Transverse colon (tissue), 4 donors: ENCODE data around the gene TARS1. TPM values are rescaled to one million over a fixed set of nuclear protein-coding genes. Genes with fewer than 3 reads are reported as not detected.
A peak's percentile ranks its signal among the peaks of the same experiment; 100 is the strongest.

Source experiments
- DNase-seq: peaks from one replicate; pipeline ENCODE4 v3.0.0-alpha.2; 2019
- H3K27ac ChIP-seq, 4 donors: fragments of 200-600 bp; sonication (generic); 2 replicates each; pipeline ENCODE4 v1.5.1; 2016 to 2018; ENCODE audit warnings: inconsistent platforms in 4 of 4
- H3K27me3 ChIP-seq: fragments of 200-600 bp; sonication (generic); 2 replicates; pipeline ENCODE4 v1.5.1; 2017; ENCODE audit warnings: inconsistent platforms
- H3K36me3 ChIP-seq, 4 donors: fragments of 200-600 bp; sonication (generic); 2 replicates each; pipeline ENCODE4 v1.5.1; 2017 to 2019; ENCODE audit warnings: inconsistent platforms in 4 of 4
- H3K4me1 ChIP-seq, 4 donors: fragments of 200-600 bp; sonication (generic); 2 replicates each; pipeline ENCODE4 v1.5.1; 2017 to 2020; ENCODE audit warnings: inconsistent platforms in 4 of 4
- H3K4me3 ChIP-seq, 4 donors: fragments of 200-600 bp; sonication (generic); 1 replicate in 1 of 4; 2 replicates in 3 of 4; pipeline versions ENCODE4 v1.5.1 to v1.6.1; 2017 to 2019; ENCODE audit warnings: inconsistent platforms in 4 of 4
- H3K9me3 ChIP-seq, 2 donors: fragments of 200-600 bp; sonication (generic); 2 replicates each; pipeline ENCODE4 v1.5.1; 2017 to 2019; ENCODE audit warnings: inconsistent platforms in 2 of 2
- EP300 ChIP-seq: sonication (generic); formaldehyde crosslinking; IDR thresholded peaks from one replicate; pipeline ENCODE4 v1.6.1; 2017; ENCODE audit warnings: antibody characterized with exemption, low read depth
- POLR2A ChIP-seq: fragments of 450-650 bp; IDR thresholded peaks from one replicate; pipeline ENCODE4 v1.6.1; 2016; ENCODE audit warnings: antibody characterized with exemption, mild to moderate bottlenecking, moderate library complexity
- POLR2AphosphoS5 ChIP-seq, 3 donors: sonication (generic); formaldehyde crosslinking; IDR thresholded peaks; one replicate each; pipeline ENCODE4 v1.6.1; 2016; ENCODE audit warnings: antibody characterized with exemption in 3 of 3
- WGBS, 2 donors: methylation state at CpG; one replicate each; pipeline ENCODE4 v1.1.5; 2018; ENCODE audit warnings: low coverage in 1 of 2; 5-methylcytosine and 5-hydroxymethylcytosine counted together
- in situ Hi-C, 4 donors: fragments of 200-750 bp; cut with MboI; loops; one replicate each; pipeline versions ENCODE4 v1.15.0 to v1.15.1; 2017; ENCODE audit warnings: low sequenced_read_pairs in 3 of 4, low pct_ligation_motif_present in 1 of 4, low pct_unique_long_range_greater_than_20kb in 1 of 4
- intact Hi-C: fragments of 100-400 bp; cut with DNase I; formaldehyde crosslinking; loops from one replicate; pipeline ENCODE4 v1.15.1; 2023; ENCODE audit warnings: low total_unique reads
- total RNA-seq, 4 donors: library from RNA; depleted of rRNA; stranded (reverse); fragments of >200 nt; gene quantifications; one replicate each; pipeline ENCODE4 v1.1.0, GENCODE V29; 2016
- TF ChIP-seq, protein P1 (sequence below), 5 experiments: fragments of 200-600 bp in 3 of 5; fragments of 450-650 bp in 2 of 5; sonication (generic) in 3 of 5; IDR thresholded peaks; 1 replicate in 2 of 5; 2 replicates in 3 of 5; pipeline ENCODE4 v1.5.1; 2016 to 2017; ENCODE audit warnings: antibody characterized with exemption in 5 of 5, inconsistent platforms in 3 of 5, mild to moderate bottlenecking in 2 of 5, moderate library complexity in 1 of 5

TARS1 gene
- total RNA-seq, result 100 to 1,000 TPM in 2 of 4 donors, 10 to 100 TPM in 2; 30.1 to 155 (median 92.1) TPM

DNA sequence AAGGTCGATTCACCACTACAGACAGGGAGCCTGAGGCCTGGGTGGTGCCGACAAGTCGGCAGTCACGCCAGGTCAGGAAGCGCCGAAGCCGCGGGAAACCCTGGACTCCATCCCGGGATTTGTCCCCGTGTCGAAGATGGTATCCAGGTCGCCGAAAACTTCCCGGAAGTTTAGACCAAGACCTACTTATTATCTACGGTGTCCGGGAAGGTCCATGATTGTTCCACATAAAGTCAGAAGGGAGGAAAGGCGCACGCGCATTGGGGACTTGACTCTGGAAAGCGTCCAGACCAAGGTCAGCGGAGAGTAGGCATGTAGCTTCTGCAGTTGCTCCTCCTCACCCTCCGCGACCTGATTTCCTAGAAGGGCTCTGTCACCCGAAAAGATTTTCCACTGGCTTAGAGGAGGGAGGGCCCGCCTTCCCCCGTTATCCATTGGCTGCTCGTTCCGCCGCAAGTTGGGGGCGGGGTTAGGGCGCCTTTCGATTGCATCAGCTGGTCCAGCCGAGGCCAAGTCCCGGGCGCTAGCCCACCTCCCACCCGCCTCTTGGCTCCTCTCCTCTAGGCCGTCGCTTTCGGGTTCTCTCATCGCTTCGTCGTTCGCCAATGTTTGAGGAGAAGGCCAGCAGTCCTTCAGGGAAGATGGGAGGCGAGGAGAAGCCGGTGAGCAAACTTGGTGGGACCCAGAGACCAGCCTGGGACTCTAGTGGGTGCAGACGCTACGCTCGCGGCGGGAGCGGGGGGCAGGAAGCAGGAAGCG lies at the start of gene TARS1:
TSS of gene TARS1 (plus strand) at position 484 of the 759 bp plus-strand sequence. CDS start at position 606, 122 bp downstream.
- Histone ChIP-seq H3K9me3 (no peaks in the 10 kb centered on the region), H3K27me3 (no peaks in the 10 kb centered on the region), H3K4me3 (peak within 1 kb of the TSS; percentile 64 to 94 (median 71)), H3K4me1 (peaks cover 10 to 55% (median 43%) of the 10 kb centered on the region in 4 donors), H3K36me3 (peaks cover 0 to 6% (median 0%) of the 10 kb centered on the region in 4 donors), H3K27ac (peak within 1 kb of the TSS; percentile 88 to 99 (median 94))
- intact Hi-C loops, result no loop called here
- in situ Hi-C loops, result loop anchor here in 2 of 4 donors (25.0 kb wide), 3 partner anchors 497 to 1472 kb away; partner anchors contain the start of genes BRIX1 (in 2 of the 2), RAD1 (in 2 of the 2) and RXFP3 (in 1 of the 2)
- TF ChIP-seq, protein P1, sequence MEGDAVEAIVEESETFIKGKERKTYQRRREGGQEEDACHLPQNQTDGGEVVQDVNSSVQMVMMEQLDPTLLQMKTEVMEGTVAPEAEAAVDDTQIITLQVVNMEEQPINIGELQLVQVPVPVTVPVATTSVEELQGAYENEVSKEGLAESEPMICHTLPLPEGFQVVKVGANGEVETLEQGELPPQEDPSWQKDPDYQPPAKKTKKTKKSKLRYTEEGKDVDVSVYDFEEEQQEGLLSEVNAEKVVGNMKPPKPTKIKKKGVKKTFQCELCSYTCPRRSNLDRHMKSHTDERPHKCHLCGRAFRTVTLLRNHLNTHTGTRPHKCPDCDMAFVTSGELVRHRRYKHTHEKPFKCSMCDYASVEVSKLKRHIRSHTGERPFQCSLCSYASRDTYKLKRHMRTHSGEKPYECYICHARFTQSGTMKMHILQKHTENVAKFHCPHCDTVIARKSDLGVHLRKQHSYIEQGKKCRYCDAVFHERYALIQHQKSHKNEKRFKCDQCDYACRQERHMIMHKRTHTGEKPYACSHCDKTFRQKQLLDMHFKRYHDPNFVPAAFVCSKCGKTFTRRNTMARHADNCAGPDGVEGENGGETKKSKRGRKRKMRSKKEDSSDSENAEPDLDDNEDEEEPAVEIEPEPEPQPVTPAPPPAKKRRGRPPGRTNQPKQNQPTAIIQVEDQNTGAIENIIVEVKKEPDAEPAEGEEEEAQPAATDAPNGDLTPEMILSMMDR (IDR thresholded peaks at IDR 0.05), result no peak
- TF ChIP-seq EP300 (peak; percentile 76), POLR2AphosphoS5 (IDR thresholded peaks at IDR 0.05) (peak; percentile 87 to 93 (median 92)), POLR2A (peak; percentile 78)
- peak; percentile 99 for DNase-seq
- WGBS, 2 donors, result 1% methylated on average over 52 of the region's 52 CpGs; no CpG with 5 or more reads in 1 of the 2 donors

DNA sequence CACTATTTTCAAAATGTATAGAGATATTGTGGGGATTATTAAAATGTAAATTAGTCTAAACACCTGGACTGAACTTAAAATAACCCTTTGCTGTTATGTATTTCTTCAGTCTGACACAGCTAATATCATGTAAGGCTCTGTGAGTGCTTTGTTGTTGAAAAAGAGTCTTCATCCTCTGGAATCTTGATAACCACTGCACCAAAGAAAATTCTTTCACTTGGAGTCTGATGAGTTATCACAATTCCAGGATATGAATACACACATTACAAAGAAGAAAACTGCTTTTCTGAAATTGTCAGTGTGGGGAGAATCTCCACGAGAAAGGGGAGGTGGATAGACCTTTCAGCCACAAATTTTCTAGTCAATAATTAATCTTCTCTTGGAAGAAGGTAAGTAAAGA lies 42.3 kb upstream of the TARS1 start:
- 57 to 62% methylated on average over 1 of the region's 1 CpG for WGBS, 2 donors
- in situ Hi-C loops, result no loop called here
- intact Hi-C loops, result no loop called here

DNA sequence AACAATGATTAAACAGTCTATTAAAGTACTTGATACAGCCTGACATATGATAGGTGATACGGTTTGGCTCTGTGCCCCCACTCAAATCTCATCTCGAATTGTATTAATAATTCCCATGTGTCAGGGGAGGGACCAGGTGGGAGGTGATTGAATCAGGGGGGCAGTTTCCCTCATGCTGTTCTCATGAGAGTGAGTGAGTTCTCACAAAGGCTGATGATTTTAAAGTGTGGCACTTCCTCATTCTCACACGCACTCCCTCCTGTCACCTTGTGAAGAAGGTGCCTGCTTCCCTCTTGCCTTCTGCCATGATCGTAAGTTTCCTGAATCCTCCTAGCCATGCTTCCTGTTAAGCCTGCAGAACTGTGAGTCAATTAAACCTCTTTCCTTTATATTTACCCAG lies 40.1 kb upstream of the TARS1 start:
- Histone ChIP-seq H3K36me3 (no peaks in the 10 kb centered on the region), H3K9me3 (no peaks in the 10 kb centered on the region), H3K27me3 (no peaks in the 10 kb centered on the region), H3K4me1 (no peaks in the 10 kb centered on the region), H3K4me3 (no peak overlapping the region), H3K27ac (no peak overlapping the region)
- TF ChIP-seq POLR2AphosphoS5 (IDR thresholded peaks at IDR 0.05), result no peak
- no peak for TF ChIP-seq EP300
- TF ChIP-seq POLR2A, result no peak
- TF ChIP-seq, protein P1 (IDR thresholded peaks at IDR 0.05), result no peak
- WGBS, 2 donors, result 62 to 85% methylated on average over 3 to 4 of the region's 4 CpGs
- no peak for DNase-seq
- intact Hi-C loops, result loop anchor here (10.0 kb wide), 1 partner anchor 686 kb away; the partner anchor contains the start of gene NPR3
- in situ Hi-C loops, result loop anchor here in 3 of 4 donors (25.0 kb wide), 1 partner anchor 688 kb away; the partner anchor contains the start of gene NPR3 (in 3 of the 3)

More for the DNA sequence above, 42.3 kb upstream of the TARS1 start:
- Histone ChIP-seq H3K27me3 (no peaks in the 10 kb centered on the region), H3K36me3 (no peaks in the 10 kb centered on the region), H3K4me3 (no peak overlapping the region), H3K4me1 (no peaks in the 10 kb centered on the region), H3K27ac (no peak overlapping the region), H3K9me3 (no peaks in the 10 kb centered on the region)
- no peak for DNase-seq
- TF ChIP-seq EP300, result no peak
- TF ChIP-seq POLR2A, result no peak
- TF ChIP-seq, protein P1 (IDR thresholded peaks at IDR 0.05), result no peak
- no peak for TF ChIP-seq POLR2AphosphoS5 (IDR thresholded peaks at IDR 0.05)

DNA sequence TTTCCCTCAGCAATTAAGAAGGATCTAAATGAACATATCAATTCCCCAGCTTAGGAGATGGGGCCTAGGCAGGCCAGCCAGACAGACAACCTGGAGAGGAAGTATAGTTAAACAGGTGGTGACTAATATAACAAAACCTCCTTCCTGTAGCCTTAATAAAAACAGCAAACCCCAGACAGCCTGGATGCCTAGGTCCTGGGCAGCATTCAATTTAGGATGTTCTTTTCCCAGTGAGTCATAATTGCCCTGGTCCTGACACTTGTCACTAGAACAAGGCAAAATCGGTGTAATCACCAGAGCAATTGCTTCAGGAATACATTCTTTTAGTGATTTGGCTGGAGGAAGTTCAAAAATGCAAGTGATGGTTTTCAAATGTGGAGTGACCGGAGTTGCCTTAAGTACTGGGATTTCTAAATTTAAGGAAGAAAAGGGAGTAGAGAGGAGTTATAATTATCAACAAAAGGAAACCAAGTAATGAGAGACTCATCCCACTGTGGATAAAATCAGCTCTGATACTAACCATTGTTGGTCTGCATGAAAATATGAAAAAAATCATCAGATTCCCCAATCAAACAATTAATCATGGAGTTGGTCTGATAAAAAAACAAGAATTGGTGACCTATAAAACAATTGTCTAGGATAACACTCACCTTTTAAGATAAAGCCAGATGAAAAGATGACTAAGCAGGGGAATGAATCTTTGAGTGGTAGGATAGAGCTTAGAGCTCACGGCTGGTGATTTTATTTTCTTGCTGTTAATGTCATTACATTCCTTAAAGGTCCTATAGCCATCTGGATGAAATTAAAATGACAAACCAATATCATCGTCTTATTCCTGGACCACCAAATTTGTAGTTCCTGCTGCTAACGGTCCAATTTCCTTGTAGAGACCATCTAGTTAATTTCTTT lies 39.0 kb upstream of the TARS1 start:
- TF ChIP-seq POLR2AphosphoS5 (IDR thresholded peaks at IDR 0.05) (no peak), EP300 (no peak), POLR2A (no peak)
- TF ChIP-seq, protein P1 (IDR thresholded peaks at IDR 0.05), result no peak
- 68 to 74% methylated on average over 5 of the region's 5 CpGs for WGBS, 2 donors
- H3K27me3 ChIP-seq, result no peaks in the 10 kb centered on the region
- no peaks in the 10 kb centered on the region for H3K36me3 ChIP-seq
- H3K4me3 ChIP-seq, result no peak overlapping the region
- no peaks in the 10 kb centered on the region for H3K9me3 ChIP-seq
- no peak overlapping the region for H3K27ac ChIP-seq
- intact Hi-C loops, result loop anchor here (10.0 kb wide), 1 partner anchor 687 kb away; the partner anchor contains the start of gene NPR3
- in situ Hi-C loops, result loop anchor here in 3 of 4 donors (25.0 kb wide), 1 partner anchor 689 kb away; the partner anchor contains the start of gene NPR3 (in 3 of the 3)
- no peaks in the 10 kb centered on the region for H3K4me1 ChIP-seq
- no peak for DNase-seq
